Measurements from ENCODE around the gene XPA. TPM values are rescaled to one million over a fixed set of nuclear protein-coding genes. Genes with fewer than 3 reads are reported as not detected.

Gene XPA
- total and polyA plus RNA-seq, 8 donors, result 1.3 to 31.0 (median 23.9) TPM

- H3K27me3 ChIP-seq, result no peaks in the 10 kb centered on the region
- H3K4me1 ChIP-seq, result peaks cover 5 to 26% (median 15%) of the 10 kb centered on the region in 4 donors
- TF ChIP-seq POLR2AphosphoS5 (IDR thresholded peaks at IDR 0.05) (no peak), EP300 (IDR thresholded peaks at IDR 0.05) (no peak), POLR2A (IDR thresholded peaks at IDR 0.05) (no peak)
- TF ChIP-seq, protein P1, sequence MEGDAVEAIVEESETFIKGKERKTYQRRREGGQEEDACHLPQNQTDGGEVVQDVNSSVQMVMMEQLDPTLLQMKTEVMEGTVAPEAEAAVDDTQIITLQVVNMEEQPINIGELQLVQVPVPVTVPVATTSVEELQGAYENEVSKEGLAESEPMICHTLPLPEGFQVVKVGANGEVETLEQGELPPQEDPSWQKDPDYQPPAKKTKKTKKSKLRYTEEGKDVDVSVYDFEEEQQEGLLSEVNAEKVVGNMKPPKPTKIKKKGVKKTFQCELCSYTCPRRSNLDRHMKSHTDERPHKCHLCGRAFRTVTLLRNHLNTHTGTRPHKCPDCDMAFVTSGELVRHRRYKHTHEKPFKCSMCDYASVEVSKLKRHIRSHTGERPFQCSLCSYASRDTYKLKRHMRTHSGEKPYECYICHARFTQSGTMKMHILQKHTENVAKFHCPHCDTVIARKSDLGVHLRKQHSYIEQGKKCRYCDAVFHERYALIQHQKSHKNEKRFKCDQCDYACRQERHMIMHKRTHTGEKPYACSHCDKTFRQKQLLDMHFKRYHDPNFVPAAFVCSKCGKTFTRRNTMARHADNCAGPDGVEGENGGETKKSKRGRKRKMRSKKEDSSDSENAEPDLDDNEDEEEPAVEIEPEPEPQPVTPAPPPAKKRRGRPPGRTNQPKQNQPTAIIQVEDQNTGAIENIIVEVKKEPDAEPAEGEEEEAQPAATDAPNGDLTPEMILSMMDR (IDR thresholded peaks at IDR 0.05), result no peak
- H3K9me3 ChIP-seq, result no peaks in the 10 kb centered on the region
- WGBS, 5 donors, result 63 to 85% (median 63%) methylated on average over 3 of the region's 3 CpGs
- H3K36me3 ChIP-seq, result peaks cover 13 to 56% (median 50%) of the 10 kb centered on the region in 4 donors
- intact Hi-C loops (cut with DNase I; ENCODE audit: low total_unique reads), result no loop called here
- H3K27ac ChIP-seq, result no peak overlapping the region
- no peak for DNase-seq
- H3K4me3 ChIP-seq, result no peak overlapping the region
Observed at GRCh38 chr9:97625620-97626019, 71.5 kb downstream of the XPA start.

Other genes with a start within 250 kb of the XPA start
- 10 to 100 TPM in 2 of 5 donors, 1 to 10 TPM in 3; 4.6 to 34.8 (median 9.6) TPM for gene TMOD1, start 195.7 kb downstream of the XPA start, total RNA-seq
- gene TMOD1, start 195.7 kb downstream of the XPA start, polyA plus RNA-seq, result 10 to 100 TPM in 2 of 3 donors, 1 to 10 TPM in 1; 4.9 to 13.0 (median 12.8) TPM
- gene TSTD2, start 64.0 kb downstream of the XPA start, total RNA-seq, result 10 to 100 TPM in 4 of 5 donors, 1 to 10 TPM in 1; 2.3 to 29.9 (median 25.0) TPM
- gene TSTD2, start 64.0 kb downstream of the XPA start, polyA plus RNA-seq, result 1 to 10 TPM; 8.3 to 9.5 (median 9.0) TPM
- 10 to 100 TPM; 15.6 to 90.4 (median 37.5) TPM for gene NCBP1, start 63.5 kb downstream of the XPA start, total RNA-seq
- gene NCBP1, start 63.5 kb downstream of the XPA start, polyA plus RNA-seq, result 1 to 10 TPM; 5.5 to 6.7 (median 6.3) TPM
- gene FOXE1, start 155.9 kb upstream of the XPA start, total RNA-seq, result 1 to 10 TPM in 1 of 5 donors, not detected in 4; 8.0 TPM
- 1 to 10 TPM in 1 of 3 donors, not detected in 2; 1.9 TPM for gene FOXE1, start 155.9 kb upstream of the XPA start, polyA plus RNA-seq
- gene TRMO, start 225.2 kb upstream of the XPA start, total RNA-seq, result 10 to 100 TPM in 3 of 5 donors, 1 to 10 TPM in 2; 2.9 to 98.2 (median 29.0) TPM
- gene TRMO, start 225.2 kb upstream of the XPA start, polyA plus RNA-seq, result 10 to 100 TPM in 1 of 3 donors, 1 to 10 TPM in 2; 7.4 to 10.8 (median 9.9) TPM
- gene HEMGN, start 240.8 kb upstream of the XPA start, total RNA-seq, result 1 to 10 TPM in 1 of 5 donors, not detected in 4; 1.8 TPM
- not detected for gene HEMGN, start 240.8 kb upstream of the XPA start, polyA plus RNA-seq

Data from stomach (tissue), 9 donors.